MM.1S (cell line): ENCODE results near the gene DLGAP1.

Experiments used
- EZH2 ChIP-seq: fragments of 300-600 bp; sonication (generic); optimal IDR thresholded peaks from 2 replicates; pipeline ENCODE3; 2017; ENCODE audit warnings: low read depth, mild to moderate bottlenecking, antibody characterized with exemption, low read length, mixed read lengths
- TF ChIP-seq, protein P1 (sequence below): fragments of 300-600 bp; sonication (generic); IDR thresholded peaks from 2 replicates; pipeline ENCODE4 v1.5.1; 2016; ENCODE audit warnings: antibody characterized with exemption, low read length, mixed read lengths

GRCh38 chr18:3653851-3654441, 801.2 kb downstream of the DLGAP1 start:
- TF ChIP-seq, protein P1, sequence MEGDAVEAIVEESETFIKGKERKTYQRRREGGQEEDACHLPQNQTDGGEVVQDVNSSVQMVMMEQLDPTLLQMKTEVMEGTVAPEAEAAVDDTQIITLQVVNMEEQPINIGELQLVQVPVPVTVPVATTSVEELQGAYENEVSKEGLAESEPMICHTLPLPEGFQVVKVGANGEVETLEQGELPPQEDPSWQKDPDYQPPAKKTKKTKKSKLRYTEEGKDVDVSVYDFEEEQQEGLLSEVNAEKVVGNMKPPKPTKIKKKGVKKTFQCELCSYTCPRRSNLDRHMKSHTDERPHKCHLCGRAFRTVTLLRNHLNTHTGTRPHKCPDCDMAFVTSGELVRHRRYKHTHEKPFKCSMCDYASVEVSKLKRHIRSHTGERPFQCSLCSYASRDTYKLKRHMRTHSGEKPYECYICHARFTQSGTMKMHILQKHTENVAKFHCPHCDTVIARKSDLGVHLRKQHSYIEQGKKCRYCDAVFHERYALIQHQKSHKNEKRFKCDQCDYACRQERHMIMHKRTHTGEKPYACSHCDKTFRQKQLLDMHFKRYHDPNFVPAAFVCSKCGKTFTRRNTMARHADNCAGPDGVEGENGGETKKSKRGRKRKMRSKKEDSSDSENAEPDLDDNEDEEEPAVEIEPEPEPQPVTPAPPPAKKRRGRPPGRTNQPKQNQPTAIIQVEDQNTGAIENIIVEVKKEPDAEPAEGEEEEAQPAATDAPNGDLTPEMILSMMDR, result no peak
- no peak for TF ChIP-seq EZH2
